GM23248 (cell line): Measurements from ENCODE around the gene ACAT1.

Source experiments
- EZH2 ChIP-seq: fragments of 200-600 bp; sonication (generic); IDR thresholded peaks from 2 replicates; pipeline ENCODE4 v1.6.1; 2018; ENCODE audit warnings: antibody characterized with exemption, mild to moderate bottlenecking; ENCODE audit not compliant: insufficient read depth, poor library complexity, severe bottlenecking
- EZH2phosphoT487 ChIP-seq: fragments of 200-600 bp; sonication (generic); IDR thresholded peaks from 2 replicates; pipeline ENCODE4 v1.6.1; 2018; ENCODE audit warnings: antibody characterized with exemption, moderate library complexity, mild to moderate bottlenecking, low read depth; ENCODE audit not compliant: insufficient read depth

DNA sequence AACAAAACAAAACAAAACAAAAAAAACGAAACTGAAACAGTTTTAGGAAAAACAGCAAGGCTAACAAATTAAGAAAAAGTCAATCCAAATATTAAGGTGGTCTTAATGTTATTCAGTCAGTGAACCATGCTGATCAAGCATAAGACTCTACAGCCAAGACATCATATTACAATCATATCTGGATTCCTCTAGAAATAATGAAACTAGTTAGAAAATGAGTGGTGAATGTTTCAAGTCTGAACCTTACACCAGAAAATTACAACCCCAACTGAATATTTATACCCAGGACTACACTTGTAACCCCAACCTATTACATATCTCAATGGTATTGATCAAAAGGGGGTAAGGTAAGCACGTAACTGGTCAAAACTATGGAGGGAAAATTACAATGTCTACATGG is 48.8 kb downstream of the ACAT1 start:
- TF ChIP-seq EZH2phosphoT487 (no peak), EZH2 (no peak)
